AG09319 (cell line): Measurements from ENCODE around the gene BHLHE23.
"Not testable (repeated sequence)": the region's sequence is repeated elsewhere in the genome, so short reads cannot be mapped to it uniquely, and the experiment has no call there.

Experiments used
- DNase-seq: peaks from one replicate; pipeline ENCODE4 v3.0.0-alpha.2; 2010; ENCODE audit warnings: low read depth; ENCODE audit errors: extremely low read depth
- TF ChIP-seq, protein P1 (sequence below): IDR thresholded peaks from 2 replicates; pipeline ENCODE4 v1.5.1; 2011; ENCODE audit warnings: low read depth, mild to moderate bottlenecking, inconsistent platforms, low read length, moderate library complexity

The BHLHE23 gene

DNA sequence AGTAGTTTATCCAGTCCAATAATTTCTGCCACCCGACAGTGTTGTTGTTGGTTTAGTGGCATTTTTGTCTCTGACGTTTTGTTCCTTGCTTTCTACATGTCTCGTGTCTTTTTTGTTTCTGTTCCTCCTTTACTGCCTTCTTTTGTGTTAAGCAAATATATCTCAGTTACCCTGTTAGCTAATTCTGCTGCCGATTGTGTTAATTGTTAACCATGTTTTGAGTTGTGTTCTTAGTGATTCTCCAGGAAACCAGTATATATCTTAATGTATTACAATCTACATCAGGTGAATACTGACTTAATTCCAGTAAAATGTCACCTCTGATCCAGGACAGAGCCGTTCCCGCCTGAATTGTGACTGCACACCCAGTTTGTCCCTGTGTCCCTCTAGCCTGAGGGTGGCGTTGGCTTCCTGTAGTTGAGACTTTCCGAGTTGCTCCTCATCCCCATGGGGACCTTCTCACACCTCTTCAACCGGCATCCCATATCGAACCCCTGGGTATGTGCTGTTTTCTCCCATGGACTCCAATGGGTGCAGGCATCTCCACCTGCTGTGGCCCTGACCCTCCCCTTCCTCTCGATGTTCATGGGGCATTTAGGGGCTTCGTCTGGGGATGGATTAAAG lies 35.8 kb upstream of the BHLHE23 start:
- DNase-seq, result no peak
- TF ChIP-seq, protein P1, sequence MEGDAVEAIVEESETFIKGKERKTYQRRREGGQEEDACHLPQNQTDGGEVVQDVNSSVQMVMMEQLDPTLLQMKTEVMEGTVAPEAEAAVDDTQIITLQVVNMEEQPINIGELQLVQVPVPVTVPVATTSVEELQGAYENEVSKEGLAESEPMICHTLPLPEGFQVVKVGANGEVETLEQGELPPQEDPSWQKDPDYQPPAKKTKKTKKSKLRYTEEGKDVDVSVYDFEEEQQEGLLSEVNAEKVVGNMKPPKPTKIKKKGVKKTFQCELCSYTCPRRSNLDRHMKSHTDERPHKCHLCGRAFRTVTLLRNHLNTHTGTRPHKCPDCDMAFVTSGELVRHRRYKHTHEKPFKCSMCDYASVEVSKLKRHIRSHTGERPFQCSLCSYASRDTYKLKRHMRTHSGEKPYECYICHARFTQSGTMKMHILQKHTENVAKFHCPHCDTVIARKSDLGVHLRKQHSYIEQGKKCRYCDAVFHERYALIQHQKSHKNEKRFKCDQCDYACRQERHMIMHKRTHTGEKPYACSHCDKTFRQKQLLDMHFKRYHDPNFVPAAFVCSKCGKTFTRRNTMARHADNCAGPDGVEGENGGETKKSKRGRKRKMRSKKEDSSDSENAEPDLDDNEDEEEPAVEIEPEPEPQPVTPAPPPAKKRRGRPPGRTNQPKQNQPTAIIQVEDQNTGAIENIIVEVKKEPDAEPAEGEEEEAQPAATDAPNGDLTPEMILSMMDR, result no peak

DNA sequence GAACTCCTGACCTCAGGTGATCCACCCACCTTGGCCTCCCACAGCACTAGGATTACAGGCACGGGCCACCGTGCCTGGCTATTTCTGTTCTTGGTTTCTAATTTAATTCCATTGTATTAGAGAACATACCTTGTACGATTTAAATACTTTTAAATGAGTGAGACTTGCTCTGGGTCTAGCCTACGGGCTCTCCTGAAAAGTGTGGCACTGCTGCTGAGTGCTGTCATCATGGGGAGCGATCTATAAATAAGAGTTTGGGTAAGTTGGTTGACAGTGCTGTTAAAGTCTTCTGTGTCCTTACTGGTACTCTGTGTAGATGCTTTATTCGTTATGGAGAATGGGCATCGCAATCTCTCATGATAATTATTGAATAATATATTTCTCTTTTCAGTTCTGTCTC lies 35.0 kb upstream of the BHLHE23 start:
- DNase-seq, result no peak
- TF ChIP-seq, protein P1, result no peak

- no peak for DNase-seq
- TF ChIP-seq, protein P1, result no peak
Measured at GRCh38 chr20:63037669-63038268, 31.0 kb upstream of the BHLHE23 start.

- no peak for DNase-seq
- TF ChIP-seq, protein P1, result no peak
Measured at GRCh38 chr20:63036291-63036690, 29.5 kb upstream of the BHLHE23 start.

- no peak for DNase-seq
Measured at GRCh38 chr20:63035603-63036185, 28.9 kb upstream of the BHLHE23 start.

GRCh38 chr20:63034710-63035602 lies 28.2 kb upstream of the BHLHE23 start:
- not testable (repeated sequence) for DNase-seq

More at GRCh38 chr20:63035603-63036185, 28.9 kb upstream of the BHLHE23 start:
- TF ChIP-seq, protein P1, result no peak

DNA sequence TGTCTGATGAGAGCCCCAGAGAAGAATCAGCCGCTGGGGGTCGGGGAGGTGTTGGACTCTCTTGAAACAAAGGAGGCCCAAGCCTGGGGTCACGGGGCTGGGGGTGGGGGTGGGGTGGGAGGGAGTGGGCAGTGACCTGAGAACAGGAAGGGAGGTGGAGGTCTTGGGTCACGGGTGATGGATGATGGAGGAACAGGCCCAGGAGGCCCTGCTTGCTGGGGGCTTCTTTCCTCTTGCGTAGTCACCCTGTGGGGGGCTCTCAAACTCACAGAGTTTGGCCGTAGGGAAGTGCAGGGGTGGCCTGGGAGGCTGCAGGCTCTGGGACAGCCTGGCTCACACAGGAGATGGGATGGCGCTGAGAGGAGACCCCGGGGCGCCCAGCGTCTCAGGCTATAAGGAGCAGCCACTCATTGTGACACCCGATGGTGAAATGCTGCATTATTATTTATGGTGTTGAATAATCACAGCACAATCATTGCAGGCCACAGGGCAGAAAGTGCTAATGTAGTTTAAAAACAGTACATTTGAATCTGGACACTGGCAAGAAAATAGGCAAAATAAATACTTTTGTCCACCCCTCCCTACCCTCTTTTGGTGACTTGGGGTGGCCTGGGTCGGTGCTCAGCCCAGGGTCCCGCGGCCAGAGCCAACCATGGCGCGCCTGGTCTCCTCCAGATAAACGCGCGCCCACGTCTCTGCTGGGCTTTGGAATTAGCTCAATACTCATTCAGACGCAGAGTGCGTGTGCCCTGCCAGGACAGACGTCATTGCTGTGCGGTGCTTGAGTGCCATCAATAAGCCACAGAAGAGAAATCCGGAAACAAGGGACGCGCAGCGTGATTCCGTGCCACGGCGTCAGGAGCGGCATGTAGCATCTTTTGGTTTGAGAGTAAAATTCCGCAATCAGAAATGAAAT lies 27.3 kb upstream of the BHLHE23 start:
- TF ChIP-seq, protein P1, result no peak
- no peak for DNase-seq
